GM13976 (cell line): ENCODE measurements around the gene LHFPL3.

Experiments used
- DNase-seq: peaks from one replicate; pipeline ENCODE4 v3.0.0; 2012; ENCODE audit warnings: low spot score
- CTCF ChIP-seq: IDR thresholded peaks from 2 replicates; pipeline ENCODE4 v1.5.1; 2012; ENCODE audit warnings: borderline replicate concordance, mild to moderate bottlenecking; ENCODE audit not compliant: insufficient read depth; ENCODE audit errors: extremely low read depth, missing control alignments, control extremely low read depth
- in situ Hi-C: fragments of 300-500 bp; cut with MboI; formaldehyde crosslinking; loops from one replicate; pipeline ENCODE4 v1.12.0; 2022; ENCODE audit warnings: low sequenced_read_pairs, mixed read lengths, inconsistent platforms; ENCODE audit not compliant: unreplicated experiment

LHFPL3 gene

GRCh38 chr7:104805449-104806317 lies 477.3 kb downstream of the LHFPL3 start:
- in situ Hi-C loops = no loop called here
- TF ChIP-seq CTCF = no peak
- no peak for DNase-seq

- DNase-seq = no peak
- in situ Hi-C loops = no loop called here
These were observed 479.3 kb downstream of the LHFPL3 start for GRCh38 chr7:104807671-104808070.

GRCh38 chr7:104809906-104810305 lies 481.5 kb downstream of the LHFPL3 start:
- in situ Hi-C loops = no loop called here
- no peak for DNase-seq
- TF ChIP-seq CTCF = no peak

More at GRCh38 chr7:104807671-104808070, 479.3 kb downstream of the LHFPL3 start:
- no peak for TF ChIP-seq CTCF

- no peak for DNase-seq
- no peak for TF ChIP-seq CTCF
- in situ Hi-C loops = no loop called here
These were observed 485.7 kb downstream of the LHFPL3 start for GRCh38 chr7:104814126-104814525.

GRCh38 chr7:104814671-104815400 lies 486.4 kb downstream of the LHFPL3 start:
- in situ Hi-C loops = no loop called here
- no peak for TF ChIP-seq CTCF
- no peak for DNase-seq

GRCh38 chr7:104816537-104816936 lies 488.1 kb downstream of the LHFPL3 start:
- no peak for DNase-seq
- TF ChIP-seq CTCF = no peak
- in situ Hi-C loops = no loop called here
